HG02840 (cell line): ENCODE data around the gene SRD5A3.

Source experiments
- ATAC-seq: cut with Tn5 transposase; IDR thresholded peaks from one replicate; pipeline ENCODE4 v1.9.1; 2021; ENCODE audit warnings: mild to moderate bottlenecking, moderate library complexity, moderate number of reproducible peaks; ENCODE audit not compliant: unreplicated experiment, low FRiP score

Gene SRD5A3

GRCh38 chr4:55369968-55370367 lies 23.9 kb downstream of the SRD5A3 start:
- no peak for ATAC-seq

- ATAC-seq = no peak
These were observed 26.2 kb downstream of the SRD5A3 start for GRCh38 chr4:55372259-55372658.

- ATAC-seq = no peak
These were observed 27.4 kb downstream of the SRD5A3 start for GRCh38 chr4:55373461-55373860.

GRCh38 chr4:55376698-55377097 lies 30.7 kb downstream of the SRD5A3 start:
- ATAC-seq = no peak

- ATAC-seq = no peak
These were observed 32.8 kb downstream of the SRD5A3 start for GRCh38 chr4:55378617-55379467.

- no peak for ATAC-seq
These were observed 34.5 kb downstream of the SRD5A3 start for GRCh38 chr4:55380576-55380975.

GRCh38 chr4:55381502-55381901 lies 35.5 kb downstream of the SRD5A3 start:
- ATAC-seq = no peak

GRCh38 chr4:55382488-55383003 lies 36.5 kb downstream of the SRD5A3 start:
- no peak for ATAC-seq

- ATAC-seq = no peak
These were observed 39.2 kb downstream of the SRD5A3 start for GRCh38 chr4:55385201-55385649.

- ATAC-seq = no peak
These were observed 40.0 kb downstream of the SRD5A3 start for GRCh38 chr4:55386073-55386472.

- ATAC-seq = no peak
These were observed 40.8 kb downstream of the SRD5A3 start for GRCh38 chr4:55386840-55387239.

GRCh38 chr4:55393461-55394320 lies 47.6 kb downstream of the SRD5A3 start:
- no peak for ATAC-seq

- no peak for ATAC-seq
These were observed 49.1 kb downstream of the SRD5A3 start for GRCh38 chr4:55395218-55395528.

GRCh38 chr4:55395529-55396307 lies 49.7 kb downstream of the SRD5A3 start, which contains the start of gene TMEM165:
TMEM165 (plus strand) TSS chr4:55395957; CDS start chr4:55396190, 233 bp downstream.
- peak; percentile 93 for ATAC-seq

GRCh38 chr4:55396308-55397125 lies 50.5 kb downstream of the SRD5A3 start:
- peak; percentile 39 for ATAC-seq

- ATAC-seq = no peak
These were observed 51.0 kb downstream of the SRD5A3 start for GRCh38 chr4:55397126-55397436.

- ATAC-seq = no peak
These were observed 51.7 kb downstream of the SRD5A3 start for GRCh38 chr4:55397520-55398321.

- ATAC-seq = no peak
These were observed 52.4 kb downstream of the SRD5A3 start for GRCh38 chr4:55398461-55398860.

- ATAC-seq = no peak
These were observed 52.9 kb downstream of the SRD5A3 start for GRCh38 chr4:55398966-55399365.
